Measurements from ENCODE around the gene UST.

The UST gene

DNA sequence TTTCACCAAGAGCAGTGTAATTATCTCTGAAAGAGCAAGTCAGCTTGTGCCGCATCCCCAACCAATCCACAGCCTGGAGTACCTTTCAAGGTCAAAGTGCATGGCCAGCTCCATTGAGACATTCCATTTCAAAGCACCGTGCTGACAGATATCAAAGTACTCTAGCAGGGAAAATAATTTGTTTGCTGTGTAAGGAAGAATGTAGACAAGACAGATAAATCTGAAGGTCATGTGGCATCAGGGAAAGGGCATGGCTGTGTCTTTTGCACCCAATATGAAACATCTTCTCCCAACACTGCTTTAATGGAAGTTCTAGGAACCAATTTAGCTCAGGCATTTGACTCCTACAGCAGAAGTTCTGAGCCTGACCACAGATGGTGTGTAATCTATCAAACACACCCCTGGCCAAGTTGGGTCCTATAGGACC lies 328.0 kb downstream of the UST start:
- no peak for DNase-seq

DNA sequence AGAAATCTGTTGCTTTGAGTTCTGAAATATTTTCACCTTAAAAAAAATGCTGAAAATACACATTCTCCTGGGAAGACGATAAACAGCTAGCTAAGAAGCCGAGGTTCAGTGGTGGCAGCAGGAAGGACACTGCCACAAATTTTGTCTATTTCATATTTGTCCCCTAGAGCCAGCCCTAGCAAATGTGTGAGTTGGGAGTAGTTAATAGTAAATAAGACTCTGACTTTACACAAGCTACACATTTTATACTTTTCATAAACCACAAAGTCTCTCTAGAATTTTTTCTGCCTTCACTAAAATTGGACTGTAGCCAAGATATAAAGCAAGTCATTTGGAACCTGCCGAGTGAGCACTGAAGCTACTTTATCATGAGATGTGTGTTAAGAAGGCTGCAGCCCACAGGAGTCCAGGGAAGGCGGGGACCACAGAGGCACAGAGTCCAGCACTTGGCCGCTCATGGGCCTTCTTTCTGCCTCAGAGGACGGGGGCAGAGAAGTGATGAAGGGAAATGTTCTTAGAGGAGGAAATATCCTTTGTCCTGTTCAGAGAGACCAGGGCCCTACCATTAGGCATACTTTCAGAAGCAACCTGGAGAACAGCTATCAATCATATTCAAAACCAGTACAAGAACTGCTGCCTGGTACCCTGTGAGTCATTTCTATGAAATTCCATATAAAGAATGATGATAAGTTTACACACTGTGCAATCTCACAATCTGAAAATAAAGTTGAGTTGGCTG lies 329.0 kb downstream of the UST start:
- DNase-seq = no peak

DNA sequence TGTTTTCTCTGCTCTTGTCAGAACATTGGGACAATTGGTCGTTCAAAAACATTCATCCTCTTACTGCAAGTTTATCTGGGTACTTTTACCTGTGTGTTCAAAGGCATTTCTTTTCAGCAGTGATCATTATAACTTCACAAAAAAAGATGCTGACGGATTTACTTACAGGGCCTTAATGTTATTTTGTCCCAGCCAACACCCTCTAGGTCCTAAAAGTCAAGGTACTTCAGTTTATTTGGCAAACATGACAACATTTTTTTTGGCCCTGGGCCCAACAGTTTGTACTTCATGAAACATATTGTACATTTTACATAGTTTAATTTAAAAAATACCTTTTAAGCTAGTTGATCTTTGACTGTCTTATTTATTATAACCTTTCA lies 329.5 kb downstream of the UST start:
- DNase-seq = no peak

DNA sequence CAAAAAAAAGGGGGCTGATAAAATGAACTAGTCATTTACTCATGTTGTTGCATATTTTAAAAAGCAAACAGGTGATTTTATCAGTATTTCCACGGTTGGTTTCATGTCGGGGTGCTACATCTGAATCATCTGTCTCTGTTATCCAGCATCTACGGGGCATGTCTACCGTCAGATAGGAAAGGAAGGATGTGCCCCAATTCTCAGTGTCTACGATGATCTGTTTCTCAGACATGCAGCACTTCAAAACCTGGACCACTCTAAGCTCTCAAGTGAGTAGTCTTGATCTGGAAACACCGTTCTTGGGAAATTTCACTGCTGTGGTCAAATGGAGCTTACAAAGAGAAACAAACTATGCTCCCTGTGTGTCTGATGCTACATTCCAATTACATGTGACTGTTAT lies 330.4 kb downstream of the UST start:
- peak; percentile 43 for DNase-seq

DNA sequence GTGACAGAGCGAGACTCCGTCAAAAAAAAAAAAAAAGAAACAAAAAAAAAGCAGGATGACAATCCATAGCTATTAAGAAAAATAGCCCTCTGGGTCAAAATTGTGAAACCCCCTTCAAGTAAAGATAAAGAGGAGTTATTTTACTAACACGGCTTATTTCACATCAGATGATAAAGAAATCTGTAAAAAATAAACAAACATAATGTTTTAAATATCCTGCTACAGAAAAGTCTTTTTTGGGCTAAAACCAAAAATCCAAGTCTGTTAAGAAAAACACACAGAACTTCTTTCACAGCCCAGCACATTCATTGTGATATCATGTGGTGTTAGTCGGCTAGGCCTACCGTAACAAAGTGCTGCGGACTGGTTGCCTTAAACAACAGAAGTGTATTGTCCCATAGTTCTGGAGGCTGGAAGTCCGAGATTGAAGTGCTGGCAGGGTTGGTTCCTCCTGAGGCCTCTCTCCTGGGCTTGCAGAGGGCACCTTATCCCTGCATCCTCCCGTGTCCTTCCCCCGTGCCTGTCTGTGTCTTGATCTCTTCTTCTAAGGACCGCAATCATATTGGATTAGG lies 331.5 kb downstream of the UST start:
- DNase-seq = no peak

DNA sequence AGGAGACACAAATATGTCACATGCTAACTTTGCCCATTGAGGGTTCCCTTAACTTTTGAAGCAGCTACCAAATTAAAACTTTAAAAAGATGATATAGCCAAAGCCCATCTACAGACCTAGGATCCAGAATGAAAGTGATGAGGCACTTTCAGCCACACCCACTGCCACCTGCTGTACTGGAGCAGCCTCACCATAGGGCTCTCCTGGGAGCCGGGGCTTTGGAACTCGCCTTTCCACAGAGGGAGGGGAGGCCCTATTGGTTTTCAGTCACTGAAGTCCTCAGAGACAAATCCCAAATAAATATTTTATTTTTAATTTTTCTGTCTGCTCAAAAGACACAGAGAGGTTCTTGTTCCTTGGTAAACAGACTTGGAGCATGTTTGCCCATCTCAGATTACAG lies 332.6 kb downstream of the UST start:
- DNase-seq = no peak

DNA sequence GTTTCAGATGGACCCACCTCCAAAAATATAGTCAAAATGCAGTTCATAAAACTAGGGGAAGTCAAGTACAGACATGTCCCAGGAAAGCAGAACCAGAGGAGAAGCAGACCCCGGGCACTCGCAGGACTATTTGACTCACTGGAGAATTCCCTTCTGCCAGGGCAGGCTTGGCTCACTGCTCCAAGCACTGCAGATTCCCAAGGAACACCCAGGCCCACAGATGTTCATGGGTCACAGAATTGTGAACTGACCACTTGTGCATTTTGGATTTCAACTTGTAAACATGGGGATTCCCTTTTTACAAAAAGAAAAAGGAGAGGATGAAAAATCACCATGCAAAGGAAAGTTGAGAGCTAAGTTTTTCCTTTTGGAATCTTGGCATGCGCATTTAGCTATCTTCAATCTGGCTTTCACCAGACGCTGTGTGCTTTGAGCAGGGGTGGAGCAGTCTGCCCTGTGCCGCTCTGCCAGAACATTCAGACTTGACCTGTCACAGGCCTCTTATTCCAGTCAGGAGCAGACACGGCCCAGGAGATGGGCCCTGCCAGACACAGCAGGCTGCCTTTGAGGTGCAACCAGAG lies 333.2 kb downstream of the UST start:
- DNase-seq = no peak

DNA sequence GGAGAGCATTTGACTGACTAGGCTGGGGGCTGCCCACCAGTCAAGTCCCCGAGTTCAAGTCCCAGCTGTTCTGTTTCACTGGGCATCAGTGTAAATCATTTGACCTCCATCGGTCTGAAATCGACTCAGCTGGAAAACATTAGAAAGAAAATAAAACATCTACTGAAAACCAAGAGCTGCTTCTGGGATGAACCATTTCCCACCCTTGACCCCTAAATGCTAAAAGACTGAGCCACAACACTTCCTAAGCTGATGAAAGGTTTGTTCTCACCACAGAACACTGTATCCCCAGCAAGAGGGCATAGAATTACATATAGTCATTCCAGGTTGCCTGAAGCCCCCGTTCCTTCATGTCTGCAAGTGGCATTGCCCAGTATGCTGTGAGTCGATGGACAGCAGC lies 333.7 kb downstream of the UST start:
- no peak for DNase-seq

DNA sequence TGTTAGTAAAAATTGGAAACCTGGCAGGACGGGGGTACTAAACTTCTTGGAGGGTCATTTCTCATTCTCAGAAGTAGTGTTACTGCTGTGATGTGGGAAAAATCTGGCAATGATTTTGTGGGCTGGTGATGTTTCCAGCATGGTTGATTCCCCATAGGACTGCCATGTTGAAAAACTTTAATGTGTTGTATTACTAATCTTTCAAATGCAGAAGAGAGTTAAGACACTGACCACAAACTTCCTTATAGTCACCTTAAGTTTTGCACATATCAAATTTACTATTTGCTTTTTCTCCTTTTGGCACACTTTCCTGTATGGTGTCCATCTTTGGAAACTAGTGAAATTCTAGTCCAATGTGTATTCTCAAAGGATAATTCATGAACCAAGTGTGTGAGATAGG lies 334.5 kb downstream of the UST start:
- no peak for DNase-seq

DNA sequence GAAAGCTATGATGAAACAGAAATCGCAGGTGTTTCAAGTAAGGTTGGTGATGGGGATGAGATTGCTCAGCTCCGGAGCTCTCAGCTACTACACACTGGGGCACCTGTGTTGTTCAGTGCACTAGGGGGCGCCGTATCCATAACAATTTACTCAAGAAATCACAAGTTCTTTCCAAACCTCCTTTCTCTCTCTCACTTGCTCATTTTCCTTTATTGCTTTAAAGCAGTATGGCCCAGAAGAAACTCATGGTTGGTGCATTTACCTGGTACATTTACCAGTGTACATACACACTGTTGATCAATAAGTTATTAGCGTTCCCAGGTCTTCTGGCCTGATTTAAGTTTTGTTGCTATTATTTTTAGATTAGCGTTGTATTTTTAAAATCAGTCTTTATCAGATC lies 335.5 kb downstream of the UST start:
- peak; percentile 74 for DNase-seq

DNA sequence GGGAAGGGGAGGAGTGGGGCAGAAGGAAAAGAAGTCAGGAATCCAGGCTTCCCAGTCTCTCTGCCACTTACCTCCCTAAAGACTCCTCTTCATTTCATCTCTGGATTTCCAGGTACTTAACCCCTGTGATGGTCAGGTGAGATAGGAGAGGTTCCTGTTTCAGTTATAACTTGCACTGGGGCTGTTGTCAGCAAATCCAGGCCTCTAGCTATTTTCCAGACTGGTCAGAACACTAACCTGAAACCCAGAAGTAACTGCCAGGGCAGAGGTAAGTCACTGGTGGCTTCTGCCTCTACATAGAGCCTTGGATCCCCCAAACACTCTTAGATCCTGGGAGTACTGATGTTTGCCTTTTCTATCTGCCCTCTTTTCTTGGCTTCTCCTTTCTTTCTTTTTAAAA lies 337.2 kb downstream of the UST start:
- no peak for DNase-seq

DNA sequence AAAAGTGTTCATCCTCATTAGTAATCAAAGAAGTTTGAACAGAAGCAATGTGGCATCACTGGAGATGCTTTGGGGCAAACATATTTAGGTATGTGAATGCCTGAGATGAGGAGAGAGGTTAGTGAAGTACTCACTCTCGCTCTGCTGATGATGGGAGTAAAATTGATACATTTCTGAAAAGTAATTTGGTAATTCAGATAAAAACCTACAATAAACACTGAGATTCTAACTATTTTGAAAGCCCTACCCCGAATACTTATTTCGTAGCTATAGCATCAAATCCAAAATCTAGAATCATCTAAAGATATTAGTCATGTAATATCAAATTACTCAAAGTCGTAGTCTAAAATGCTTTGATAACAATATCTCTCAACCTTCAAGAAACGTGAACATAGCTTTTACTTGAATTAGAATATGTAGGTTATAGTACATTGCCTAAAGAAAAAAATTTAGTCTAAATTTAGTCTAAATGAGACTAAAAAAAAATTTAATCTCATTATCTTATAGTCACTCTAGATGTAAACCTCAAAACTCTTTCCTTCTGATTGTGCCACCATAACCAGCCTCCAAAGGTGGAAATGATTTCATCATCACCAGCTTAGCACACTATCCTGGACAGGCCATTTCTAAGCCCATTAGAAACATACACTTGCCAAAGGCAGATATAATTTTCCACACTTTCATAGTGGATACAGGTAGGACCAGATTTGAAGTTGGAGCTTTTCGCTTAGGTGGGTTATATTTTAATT lies 338.2 kb downstream of the UST start:
- DNase-seq = no peak

DNA sequence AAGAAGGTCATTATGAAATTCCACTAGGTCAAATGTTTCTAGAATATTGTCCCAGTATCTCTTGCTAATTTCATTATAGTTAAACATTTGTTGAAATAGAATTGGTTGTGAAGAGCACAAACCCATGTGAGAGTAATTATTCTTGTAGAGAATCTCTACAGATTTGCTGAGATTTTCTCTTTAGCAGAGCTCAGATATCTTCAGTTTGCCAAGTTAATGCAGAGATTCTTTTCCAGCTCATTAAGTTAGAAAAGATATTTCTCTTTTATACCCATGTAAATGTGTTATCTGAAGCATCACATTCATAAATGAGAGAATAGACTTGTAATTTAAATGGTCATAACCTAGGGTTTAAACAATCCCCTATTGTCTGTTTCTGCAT lies 338.7 kb downstream of the UST start:
- DNase-seq = no peak

DNA sequence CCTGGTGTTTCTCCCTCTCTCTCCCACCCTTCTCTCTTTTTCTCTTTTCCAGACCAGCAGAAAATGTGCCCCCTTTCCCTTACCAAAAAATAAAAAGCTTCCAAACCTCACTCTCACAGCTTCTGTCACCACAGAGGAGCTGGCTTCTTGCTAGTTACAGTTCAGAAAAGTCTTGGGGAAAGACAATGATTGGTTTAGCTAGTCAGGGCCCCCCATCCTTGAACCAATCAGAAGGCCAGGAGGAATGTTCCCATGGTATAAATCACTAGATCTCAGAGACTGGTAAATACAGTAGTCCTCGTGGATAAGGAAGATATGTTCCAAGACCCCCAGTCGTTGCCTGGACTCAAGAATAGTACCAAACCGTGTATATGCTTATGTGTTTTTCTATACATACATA lies 339.5 kb downstream of the UST start:
- DNase-seq = no peak

DNA sequence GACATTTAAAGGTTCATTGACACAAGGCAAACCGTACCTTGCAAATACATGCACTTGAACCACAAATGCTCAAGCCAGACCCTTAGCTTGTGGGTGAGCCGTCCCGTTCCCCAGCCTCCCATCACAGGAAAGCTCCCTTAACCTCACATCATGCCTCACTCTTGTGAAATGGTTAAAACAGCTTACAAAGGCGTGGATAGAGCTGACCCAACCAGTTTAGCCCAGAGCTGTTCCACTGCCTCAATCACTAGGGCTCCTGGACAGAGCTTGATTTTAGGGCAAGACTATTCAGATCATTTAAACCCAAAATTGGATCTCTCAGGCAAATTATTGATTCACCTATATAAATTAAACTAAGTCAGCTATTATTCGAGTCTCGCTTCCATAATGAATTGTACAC lies 341.1 kb downstream of the UST start:
- DNase-seq = no peak

DNA sequence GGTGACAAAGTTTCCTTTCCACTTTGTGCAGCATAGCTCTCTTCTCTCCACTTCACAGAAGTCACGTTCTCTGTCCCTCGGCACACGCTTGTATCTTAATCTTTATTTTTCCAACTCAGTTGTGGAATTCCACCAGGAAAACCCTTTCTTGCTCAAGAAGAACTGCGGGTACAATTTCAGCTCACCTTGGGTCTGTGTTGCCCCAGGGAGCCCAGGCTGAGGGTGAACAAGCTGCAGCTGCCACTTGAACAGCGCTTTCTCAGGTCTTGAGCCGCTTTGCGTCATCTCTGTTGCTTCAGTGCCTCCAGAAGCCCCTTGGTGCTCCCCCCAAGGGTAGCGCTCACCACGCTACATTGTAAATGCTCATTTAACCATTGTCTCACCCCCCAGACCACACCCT lies 341.5 kb downstream of the UST start:
- no peak for DNase-seq

DNA sequence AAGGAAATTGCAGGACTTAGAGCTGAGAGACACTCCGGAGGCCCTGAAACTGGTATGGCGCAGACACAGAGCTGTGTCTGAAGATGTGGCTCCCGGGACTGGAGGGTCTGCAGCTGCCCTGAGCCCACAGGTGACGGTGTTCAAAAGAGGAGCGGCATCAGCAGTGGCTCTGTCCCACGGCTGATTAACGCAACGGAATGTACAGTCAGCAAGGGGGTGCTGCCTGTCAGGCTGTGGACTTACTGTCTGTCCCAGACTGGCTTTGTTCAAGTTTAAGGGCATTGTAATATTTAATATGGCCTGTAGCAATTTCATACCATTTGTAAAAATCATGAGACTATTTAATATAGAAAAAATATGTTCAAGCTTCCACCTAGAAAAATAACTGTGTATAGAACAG lies 342.7 kb downstream of the UST start:
- no peak for DNase-seq

DNA sequence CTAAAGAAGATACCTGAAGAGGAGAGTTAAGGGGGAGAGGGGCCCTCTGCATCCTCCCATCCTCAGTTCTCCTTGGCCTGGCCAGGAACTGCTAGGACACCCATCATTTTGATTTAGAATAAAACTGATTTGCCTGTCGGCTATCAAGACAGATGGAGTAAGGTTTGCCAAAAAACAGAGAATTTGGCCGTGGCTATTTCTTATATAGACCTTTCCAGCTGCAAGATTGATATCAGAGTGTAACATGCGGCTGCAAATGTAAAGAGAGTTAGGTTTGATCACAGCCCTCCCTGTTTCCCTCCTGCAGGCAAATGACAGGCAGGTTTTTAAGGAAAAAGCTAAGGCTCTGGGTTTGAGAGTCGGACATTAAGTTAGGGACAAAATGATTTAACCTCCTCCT lies 344.1 kb downstream of the UST start:
- no peak for DNase-seq

DNA sequence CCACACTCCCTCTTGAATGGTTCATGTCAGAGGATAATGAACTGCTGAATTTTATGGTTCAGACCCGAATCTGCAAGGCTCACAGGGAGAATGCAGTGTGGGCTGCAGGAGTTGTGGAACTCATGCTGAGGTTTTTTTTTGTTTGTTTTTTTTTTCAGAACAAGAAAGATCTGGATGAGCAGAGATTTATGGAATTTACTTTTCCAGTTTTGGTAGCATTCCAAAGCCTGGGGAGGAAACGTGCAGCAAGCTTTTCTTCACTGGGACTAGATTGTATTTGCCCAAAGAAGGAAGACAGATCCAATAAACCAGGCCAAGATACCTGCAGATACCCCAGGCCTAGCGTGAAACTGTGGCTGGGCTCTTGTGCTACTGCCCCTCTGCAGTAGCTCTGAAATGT lies 346.8 kb downstream of the UST start:
- no peak for DNase-seq

DNA sequence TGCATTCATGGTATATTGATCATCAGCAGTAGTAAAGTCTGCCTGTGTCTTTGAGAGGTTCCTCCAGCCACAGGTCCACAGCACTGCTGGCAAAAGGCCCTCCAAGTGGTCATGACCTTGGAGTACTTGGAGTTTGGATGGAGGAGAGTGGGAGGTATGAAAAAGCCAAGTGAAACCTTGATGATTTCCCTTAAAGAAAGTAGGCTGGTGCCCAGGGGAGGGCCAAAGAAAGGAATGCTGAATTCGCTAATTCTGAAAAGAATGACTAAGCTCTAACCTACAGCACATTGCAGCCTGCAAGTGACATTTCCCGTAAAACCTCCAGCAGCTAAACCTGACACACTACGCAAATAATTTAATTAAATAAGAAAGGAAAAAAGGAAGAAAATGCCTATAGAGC lies 347.3 kb downstream of the UST start:
- DNase-seq = no peak

DNA sequence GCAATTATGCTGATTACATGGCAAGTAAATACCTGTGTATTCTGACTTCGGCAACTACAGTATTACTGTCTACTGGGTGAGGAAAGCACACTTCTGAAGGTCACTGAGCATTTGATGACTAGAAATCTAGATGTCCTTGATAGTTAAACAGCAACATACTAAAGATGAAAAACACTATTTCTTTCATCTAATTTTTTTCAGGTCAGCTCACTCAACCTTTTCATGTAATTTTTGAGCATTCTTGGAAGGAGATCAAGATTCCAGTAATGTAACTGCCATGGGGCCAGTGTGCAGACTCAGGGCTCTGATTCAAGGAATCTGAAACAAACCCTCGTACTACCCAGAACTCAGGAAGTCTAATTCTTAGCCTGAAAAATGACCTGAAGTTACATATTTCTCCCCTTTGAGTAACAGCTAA lies 348.1 kb downstream of the UST start:
- DNase-seq = peak; percentile 24

DNA sequence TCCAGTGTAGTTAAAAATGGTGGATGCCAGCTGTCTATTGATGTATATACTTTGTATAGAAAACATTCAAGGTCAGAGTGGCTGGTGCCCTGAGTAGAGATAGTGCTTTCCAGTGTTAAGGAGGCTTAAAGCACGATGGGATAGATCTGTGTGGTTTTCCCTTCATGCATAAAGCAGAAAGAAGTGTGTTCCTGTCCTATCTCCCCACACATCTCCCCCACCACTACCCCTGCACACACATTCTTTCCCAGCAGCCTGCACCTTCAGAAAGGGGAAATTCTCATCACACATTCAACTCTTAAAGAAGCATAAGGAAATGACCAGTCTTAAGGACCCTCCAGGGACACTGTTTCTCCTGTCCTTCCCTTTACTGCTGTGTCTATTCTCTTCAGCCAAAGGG lies 349.0 kb downstream of the UST start:
- no peak for DNase-seq

DNA sequence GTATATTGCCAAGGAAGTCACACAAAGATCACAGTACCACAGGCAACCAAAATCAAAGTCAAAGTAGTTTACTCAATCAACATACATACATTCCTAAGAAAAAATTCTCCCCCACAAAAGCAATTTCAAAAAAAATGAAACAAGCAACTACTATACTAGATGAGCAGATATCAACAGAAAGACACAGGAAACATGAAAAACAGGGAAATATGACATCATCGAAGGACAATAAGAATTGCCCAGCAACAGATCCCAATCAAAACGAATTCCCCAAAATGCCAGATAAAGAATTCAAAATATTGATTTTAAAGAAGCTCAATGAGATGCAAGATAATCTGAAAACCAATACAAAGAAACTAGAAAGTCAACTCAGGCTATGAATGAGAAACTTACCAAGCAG lies 351.0 kb downstream of the UST start:
- no peak for DNase-seq

DNA sequence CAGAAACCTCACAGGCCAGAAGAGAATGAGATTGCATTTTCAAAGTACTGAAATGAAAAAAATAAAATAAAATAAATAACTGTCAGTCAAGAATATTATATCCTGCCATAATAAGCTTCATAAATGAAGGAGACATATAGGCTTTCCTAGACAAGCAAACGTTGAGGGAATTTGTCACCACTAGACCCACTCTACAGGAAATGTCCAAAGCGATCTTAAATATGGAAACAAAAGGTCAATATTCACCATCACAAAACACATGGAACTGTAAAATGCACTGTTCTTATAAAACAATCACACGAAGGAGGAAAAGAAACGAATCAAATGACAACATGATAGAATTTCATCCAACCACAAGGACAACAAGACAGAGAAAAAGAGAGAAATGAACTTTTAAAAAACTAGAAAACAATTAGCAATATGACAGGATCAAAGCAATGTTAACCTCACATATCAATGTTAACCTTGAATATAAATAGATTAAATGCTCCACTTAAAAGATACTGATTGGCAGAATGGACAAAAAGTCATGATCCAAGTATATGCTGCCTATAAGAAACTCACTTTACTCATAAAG lies 352.0 kb downstream of the UST start:
- no peak for DNase-seq
